WTC11 (cell line): ENCODE results near the gene CPA4. TPM values are rescaled to one million over a fixed set of nuclear protein-coding genes. Genes with fewer than 3 reads are reported as not detected.

Experiments used
- ATAC-seq: fragments of 200-7000 bp; cut with Tn5 transposase; 2 replicates; pipeline ENCODE4 v1.10.0; 2021; ENCODE audit warnings: mild to moderate bottlenecking, moderate library complexity
- CTCF ChIA-PET: fragments of 300-600 bp; sonication (Branson Sonifier 250); formaldehyde crosslinking; loops from one replicate; lab custom pipeline; 2021; ENCODE audit warnings: antibody characterized with exemption; lab: Charles Lee
- POLR2A ChIA-PET: fragments of 350-600 bp; sonication (Branson Sonifier 250); formaldehyde crosslinking; loops from one replicate; lab custom pipeline; 2021; ENCODE audit warnings: antibody characterized with exemption; lab: Charles Lee
- DNase-seq: peaks from one replicate; pipeline ENCODE4 v3.0.0; 2021; ENCODE audit warnings: low spot score
- H3K27ac Mint-ChIP-seq: 2 replicates; pipeline ENCODE4 v1.8.0; 2021; ENCODE audit warnings: mixed read lengths
- H3K27me3 Mint-ChIP-seq: 2 replicates; pipeline ENCODE4 v1.8.0; 2021; ENCODE audit warnings: low read depth, mild to moderate bottlenecking, moderate library complexity, mixed read lengths
- H3K36me3 Mint-ChIP-seq: 2 replicates; pipeline ENCODE4 v1.8.0; 2021; ENCODE audit warnings: mixed read lengths
- H3K4me1 Mint-ChIP-seq: 2 replicates; pipeline ENCODE4 v1.8.0; 2022; ENCODE audit warnings: mixed read lengths
- H3K4me3 Mint-ChIP-seq: 2 replicates; pipeline ENCODE4 v1.8.0; 2021; ENCODE audit warnings: mild to moderate bottlenecking, moderate library complexity, mixed read lengths
- H3K9me3 Mint-ChIP-seq: 2 replicates; pipeline ENCODE4 v1.8.0; 2021; ENCODE audit warnings: mixed read lengths
- ATF6 ChIP-seq: sonication (generic); formaldehyde crosslinking; IDR thresholded peaks from 2 replicates; pipeline ENCODE4 v1.8.1; 2023; ENCODE audit warnings: mild to moderate bottlenecking, missing genetic modification reagents
- CREB1 ChIP-seq: sonication (generic); formaldehyde crosslinking; IDR thresholded peaks from 2 replicates; pipeline ENCODE4 v1.8.0; 2023; ENCODE audit warnings: mild to moderate bottlenecking, missing genetic modification reagents
- ELF4 ChIP-seq: sonication (generic); formaldehyde crosslinking; IDR thresholded peaks from 2 replicates; pipeline ENCODE4 v1.8.1; 2022; ENCODE audit warnings: low read depth, mild to moderate bottlenecking, moderate library complexity, missing genetic modification reagents
- EMX1 ChIP-seq: fragments of 250-450 bp; sonication (Bioruptor Pico); IDR thresholded peaks from 2 replicates; pipeline ENCODE4 v1.8.0; 2021; ENCODE audit warnings: mild to moderate bottlenecking
- ERG ChIP-seq: fragments of 250-450 bp; sonication (Bioruptor Pico); IDR thresholded peaks from 2 replicates; pipeline ENCODE4 v1.8.0; 2021; ENCODE audit warnings: mild to moderate bottlenecking
- GRHL2 ChIP-seq: fragments of 250-450 bp; sonication (Bioruptor Pico); IDR thresholded peaks from 2 replicates; pipeline ENCODE4 v1.8.0; 2022; ENCODE audit warnings: mild to moderate bottlenecking, moderate library complexity; ENCODE audit not compliant: insufficient replicate concordance, severe bottlenecking
- HMGA2 ChIP-seq: fragments of 250-450 bp; sonication (Bioruptor Pico); IDR thresholded peaks from 2 replicates; pipeline ENCODE4 v1.4.0; 2021; ENCODE audit warnings: mild to moderate bottlenecking, moderate library complexity
- KAT7 ChIP-seq: sonication (generic); formaldehyde crosslinking; IDR thresholded peaks from 2 replicates; pipeline ENCODE4 v1.8.1; 2023; ENCODE audit warnings: missing genetic modification reagents, mild to moderate bottlenecking, borderline replicate concordance
- NFYB ChIP-seq: sonication (generic); formaldehyde crosslinking; conservative IDR thresholded peaks from 2 replicates; pipeline ENCODE4 v1.8.0; 2022; ENCODE audit warnings: low read depth, missing genetic modification reagents
- SP1 ChIP-seq: sonication (generic); formaldehyde crosslinking; conservative IDR thresholded peaks from 2 replicates; pipeline ENCODE4 v1.8.1; 2022; ENCODE audit warnings: missing genetic modification reagents
- ZNF121 ChIP-seq: sonication (generic); formaldehyde crosslinking; IDR thresholded peaks from 2 replicates; pipeline ENCODE4 v1.8.0; 2023; ENCODE audit warnings: missing genetic modification reagents
- ZNF416 ChIP-seq: fragments of 250-450 bp; sonication (Bioruptor Pico); IDR thresholded peaks from 2 replicates; pipeline ENCODE4 v1.9.0; 2021; ENCODE audit warnings: mild to moderate bottlenecking, inconsistent platforms
- total RNA-seq: library from RNA; stranded (reverse); gene quantifications from 3 replicates; pipeline ENCODE4 v1.2.3, GENCODE V29; 2021
- TF ChIP-seq, protein P1 (sequence below): sonication (generic); formaldehyde crosslinking; IDR thresholded peaks from 2 replicates; pipeline ENCODE4 v1.8.1; 2023; ENCODE audit warnings: mild to moderate bottlenecking, missing genetic modification reagents, borderline replicate concordance
- TF ChIP-seq, protein P2 (sequence below): fragments of 250-450 bp; sonication (Bioruptor Pico); IDR thresholded peaks from 2 replicates; pipeline ENCODE4 v1.9.0; 2021; ENCODE audit warnings: mild to moderate bottlenecking
- TF ChIP-seq, protein P3 (sequence below): sonication (generic); formaldehyde crosslinking; IDR thresholded peaks from 2 replicates; pipeline ENCODE4 v1.8.1; 2023; ENCODE audit warnings: mild to moderate bottlenecking, moderate library complexity, missing genetic modification reagents
- TF ChIP-seq, protein P4 (sequence below): sonication (generic); formaldehyde crosslinking; IDR thresholded peaks from 2 replicates; pipeline ENCODE4 v1.8.1; 2022; ENCODE audit warnings: low read depth, mild to moderate bottlenecking, moderate library complexity, missing genetic modification reagents, borderline replicate concordance

CPA4 gene
- total RNA-seq, 1 experiment from 2014 or later: not detected

DNA sequence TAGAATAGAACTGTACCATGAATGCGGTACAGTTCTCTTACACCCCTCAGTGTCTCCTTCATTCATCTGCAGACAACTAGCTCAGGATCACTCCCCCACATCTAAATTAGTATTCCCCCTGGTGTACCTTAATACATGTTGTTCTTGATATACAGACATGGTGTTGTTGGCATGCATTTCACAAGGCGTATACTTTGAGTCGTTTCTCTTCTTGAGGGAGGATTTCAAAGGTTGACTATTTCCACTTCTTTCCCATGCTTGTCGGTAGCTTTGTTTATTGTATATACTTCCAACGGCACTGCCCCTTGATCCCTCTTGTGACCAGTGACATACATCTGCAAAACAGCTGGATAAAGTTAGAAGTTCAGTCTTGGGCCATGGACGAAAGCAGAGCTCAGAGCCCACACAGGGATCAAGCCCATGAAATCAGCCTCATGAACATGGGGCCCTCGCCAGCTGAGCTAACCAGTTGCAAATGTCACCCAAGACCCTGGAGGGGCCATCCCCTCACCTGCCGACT lies 8.6 kb downstream of the CPA4 start:
- Mint-ChIP-seq H3K36me3 (no peaks in the 10 kb centered on the region), H3K4me3 (no peak overlapping the region), H3K9me3 (peaks cover 10% of the 10 kb centered on the region), H3K27me3 (no peaks in the 10 kb centered on the region), H3K4me1 (no peaks in the 10 kb centered on the region), H3K27ac (no peak overlapping the region)
- DNase-seq: no peak
- ChIA-PET CTCF (no interaction called here), POLR2A (no interaction called here)
- ATAC-seq: no peak
- no peak for TF ChIP-seq EMX1 (CRISPR knock-in tag)
- no peak for TF ChIP-seq KAT7 (CRISPR knock-in tag)
- no peak for TF ChIP-seq ATF6
- TF ChIP-seq ZNF121 (CRISPR knock-in tag): no peak
- TF ChIP-seq ELF4 (CRISPR knock-in tag): no peak
- TF ChIP-seq ZNF416 (CRISPR knock-in tag): no peak
- no peak for TF ChIP-seq NFYB (CRISPR knock-in tag)
- TF ChIP-seq, protein P1, sequence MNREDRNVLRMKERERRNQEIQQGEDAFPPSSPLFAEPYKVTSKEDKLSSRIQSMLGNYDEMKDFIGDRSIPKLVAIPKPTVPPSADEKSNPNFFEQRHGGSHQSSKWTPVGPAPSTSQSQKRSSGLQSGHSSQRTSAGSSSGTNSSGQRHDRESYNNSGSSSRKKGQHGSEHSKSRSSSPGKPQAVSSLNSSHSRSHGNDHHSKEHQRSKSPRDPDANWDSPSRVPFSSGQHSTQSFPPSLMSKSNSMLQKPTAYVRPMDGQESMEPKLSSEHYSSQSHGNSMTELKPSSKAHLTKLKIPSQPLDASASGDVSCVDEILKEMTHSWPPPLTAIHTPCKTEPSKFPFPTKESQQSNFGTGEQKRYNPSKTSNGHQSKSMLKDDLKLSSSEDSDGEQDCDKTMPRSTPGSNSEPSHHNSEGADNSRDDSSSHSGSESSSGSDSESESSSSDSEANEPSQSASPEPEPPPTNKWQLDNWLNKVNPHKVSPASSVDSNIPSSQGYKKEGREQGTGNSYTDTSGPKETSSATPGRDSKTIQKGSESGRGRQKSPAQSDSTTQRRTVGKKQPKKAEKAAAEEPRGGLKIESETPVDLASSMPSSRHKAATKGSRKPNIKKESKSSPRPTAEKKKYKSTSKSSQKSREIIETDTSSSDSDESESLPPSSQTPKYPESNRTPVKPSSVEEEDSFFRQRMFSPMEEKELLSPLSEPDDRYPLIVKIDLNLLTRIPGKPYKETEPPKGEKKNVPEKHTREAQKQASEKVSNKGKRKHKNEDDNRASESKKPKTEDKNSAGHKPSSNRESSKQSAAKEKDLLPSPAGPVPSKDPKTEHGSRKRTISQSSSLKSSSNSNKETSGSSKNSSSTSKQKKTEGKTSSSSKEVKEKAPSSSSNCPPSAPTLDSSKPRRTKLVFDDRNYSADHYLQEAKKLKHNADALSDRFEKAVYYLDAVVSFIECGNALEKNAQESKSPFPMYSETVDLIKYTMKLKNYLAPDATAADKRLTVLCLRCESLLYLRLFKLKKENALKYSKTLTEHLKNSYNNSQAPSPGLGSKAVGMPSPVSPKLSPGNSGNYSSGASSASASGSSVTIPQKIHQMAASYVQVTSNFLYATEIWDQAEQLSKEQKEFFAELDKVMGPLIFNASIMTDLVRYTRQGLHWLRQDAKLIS (CRISPR knock-in tag): no peak
- TF ChIP-seq GRHL2 (CRISPR knock-in tag): no peak
- TF ChIP-seq SP1 (CRISPR knock-in tag): no peak
- no peak for TF ChIP-seq ERG (CRISPR knock-in tag)
- TF ChIP-seq, protein P2, sequence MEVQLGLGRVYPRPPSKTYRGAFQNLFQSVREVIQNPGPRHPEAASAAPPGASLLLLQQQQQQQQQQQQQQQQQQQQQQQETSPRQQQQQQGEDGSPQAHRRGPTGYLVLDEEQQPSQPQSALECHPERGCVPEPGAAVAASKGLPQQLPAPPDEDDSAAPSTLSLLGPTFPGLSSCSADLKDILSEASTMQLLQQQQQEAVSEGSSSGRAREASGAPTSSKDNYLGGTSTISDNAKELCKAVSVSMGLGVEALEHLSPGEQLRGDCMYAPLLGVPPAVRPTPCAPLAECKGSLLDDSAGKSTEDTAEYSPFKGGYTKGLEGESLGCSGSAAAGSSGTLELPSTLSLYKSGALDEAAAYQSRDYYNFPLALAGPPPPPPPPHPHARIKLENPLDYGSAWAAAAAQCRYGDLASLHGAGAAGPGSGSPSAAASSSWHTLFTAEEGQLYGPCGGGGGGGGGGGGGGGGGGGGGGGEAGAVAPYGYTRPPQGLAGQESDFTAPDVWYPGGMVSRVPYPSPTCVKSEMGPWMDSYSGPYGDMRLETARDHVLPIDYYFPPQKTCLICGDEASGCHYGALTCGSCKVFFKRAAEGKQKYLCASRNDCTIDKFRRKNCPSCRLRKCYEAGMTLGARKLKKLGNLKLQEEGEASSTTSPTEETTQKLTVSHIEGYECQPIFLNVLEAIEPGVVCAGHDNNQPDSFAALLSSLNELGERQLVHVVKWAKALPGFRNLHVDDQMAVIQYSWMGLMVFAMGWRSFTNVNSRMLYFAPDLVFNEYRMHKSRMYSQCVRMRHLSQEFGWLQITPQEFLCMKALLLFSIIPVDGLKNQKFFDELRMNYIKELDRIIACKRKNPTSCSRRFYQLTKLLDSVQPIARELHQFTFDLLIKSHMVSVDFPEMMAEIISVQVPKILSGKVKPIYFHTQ (CRISPR knock-in tag): no peak
- no peak for TF ChIP-seq HMGA2 (CRISPR knock-in tag)
- TF ChIP-seq, protein P3, sequence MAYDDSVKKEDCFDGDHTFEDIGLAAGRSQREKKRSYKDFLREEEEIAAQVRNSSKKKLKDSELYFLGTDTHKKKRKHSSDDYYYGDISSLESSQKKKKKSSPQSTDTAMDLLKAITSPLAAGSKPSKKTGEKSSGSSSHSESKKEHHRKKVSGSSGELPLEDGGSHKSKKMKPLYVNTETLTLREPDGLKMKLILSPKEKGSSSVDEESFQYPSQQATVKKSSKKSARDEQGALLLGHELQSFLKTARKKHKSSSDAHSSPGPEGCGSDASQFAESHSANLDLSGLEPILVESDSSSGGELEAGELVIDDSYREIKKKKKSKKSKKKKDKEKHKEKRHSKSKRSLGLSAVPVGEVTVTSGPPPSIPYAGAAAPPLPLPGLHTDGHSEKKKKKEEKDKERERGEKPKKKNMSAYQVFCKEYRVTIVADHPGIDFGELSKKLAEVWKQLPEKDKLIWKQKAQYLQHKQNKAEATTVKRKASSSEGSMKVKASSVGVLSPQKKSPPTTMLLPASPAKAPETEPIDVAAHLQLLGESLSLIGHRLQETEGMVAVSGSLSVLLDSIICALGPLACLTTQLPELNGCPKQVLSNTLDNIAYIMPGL (CRISPR knock-in tag): no peak
- no peak for TF ChIP-seq CREB1 (CRISPR knock-in tag)
- TF ChIP-seq, protein P4, sequence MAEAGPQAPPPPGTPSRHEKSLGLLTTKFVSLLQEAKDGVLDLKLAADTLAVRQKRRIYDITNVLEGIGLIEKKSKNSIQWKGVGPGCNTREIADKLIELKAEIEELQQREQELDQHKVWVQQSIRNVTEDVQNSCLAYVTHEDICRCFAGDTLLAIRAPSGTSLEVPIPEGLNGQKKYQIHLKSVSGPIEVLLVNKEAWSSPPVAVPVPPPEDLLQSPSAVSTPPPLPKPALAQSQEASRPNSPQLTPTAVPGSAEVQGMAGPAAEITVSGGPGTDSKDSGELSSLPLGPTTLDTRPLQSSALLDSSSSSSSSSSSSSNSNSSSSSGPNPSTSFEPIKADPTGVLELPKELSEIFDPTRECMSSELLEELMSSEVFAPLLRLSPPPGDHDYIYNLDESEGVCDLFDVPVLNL (CRISPR knock-in tag): no peak
